ENCODE results near the gene PPT2.

The PPT2 gene

DNA sequence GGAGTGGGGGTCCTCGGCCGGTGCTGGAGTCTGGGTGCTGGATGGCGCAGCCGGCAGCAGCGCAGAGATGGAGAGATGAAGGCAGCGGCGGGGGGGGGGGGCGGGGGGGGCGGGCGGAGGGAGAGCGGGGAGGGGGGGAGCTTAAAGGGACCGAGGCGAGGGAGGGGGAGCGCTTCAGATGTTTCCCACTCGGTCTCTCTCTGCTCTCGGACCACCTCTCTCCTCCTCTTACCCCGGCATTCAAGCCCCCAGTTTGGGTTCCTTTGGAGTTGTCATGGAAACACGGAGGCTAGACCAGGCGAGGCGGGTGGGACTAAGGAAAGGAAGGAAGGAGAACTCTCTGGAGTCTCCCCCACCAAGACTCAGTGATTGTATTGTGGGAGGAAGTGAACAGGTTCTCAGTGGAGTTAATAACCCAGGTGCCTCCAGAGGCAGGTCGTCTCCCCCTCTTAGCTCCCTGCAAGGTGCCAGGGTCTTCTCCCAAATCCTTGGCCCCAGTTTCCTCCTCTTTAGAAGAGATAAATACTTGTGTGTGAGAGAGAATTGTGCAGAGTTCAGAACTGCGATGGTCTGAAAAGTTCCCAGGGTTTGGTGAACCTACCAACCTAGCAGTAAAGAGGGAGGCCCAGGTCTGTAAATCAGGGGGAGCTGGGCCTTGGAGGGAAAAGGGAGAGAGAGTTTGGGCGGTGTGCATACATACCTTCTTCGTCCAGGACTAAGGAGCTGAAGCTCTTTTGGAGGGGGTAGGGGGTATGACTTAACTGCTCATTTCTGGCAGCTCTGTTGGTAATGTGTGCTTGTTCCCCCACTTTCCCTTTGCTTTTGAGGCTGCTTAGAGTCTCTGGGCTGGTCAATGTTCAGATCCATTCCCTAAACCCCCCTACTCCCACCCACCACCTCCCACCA lies 1.8 kb upstream of the PPT2 start, which contains the start of gene PRRT1:
TSS of gene PRRT1 (minus strand) at position 77 of the 906 bp plus-strand sequence. CDS start 112 bp downstream, outside the sequence.
- peak in 15 of 51 donors; percentile 9 to 59 (median 30) for DNase-seq

DNA sequence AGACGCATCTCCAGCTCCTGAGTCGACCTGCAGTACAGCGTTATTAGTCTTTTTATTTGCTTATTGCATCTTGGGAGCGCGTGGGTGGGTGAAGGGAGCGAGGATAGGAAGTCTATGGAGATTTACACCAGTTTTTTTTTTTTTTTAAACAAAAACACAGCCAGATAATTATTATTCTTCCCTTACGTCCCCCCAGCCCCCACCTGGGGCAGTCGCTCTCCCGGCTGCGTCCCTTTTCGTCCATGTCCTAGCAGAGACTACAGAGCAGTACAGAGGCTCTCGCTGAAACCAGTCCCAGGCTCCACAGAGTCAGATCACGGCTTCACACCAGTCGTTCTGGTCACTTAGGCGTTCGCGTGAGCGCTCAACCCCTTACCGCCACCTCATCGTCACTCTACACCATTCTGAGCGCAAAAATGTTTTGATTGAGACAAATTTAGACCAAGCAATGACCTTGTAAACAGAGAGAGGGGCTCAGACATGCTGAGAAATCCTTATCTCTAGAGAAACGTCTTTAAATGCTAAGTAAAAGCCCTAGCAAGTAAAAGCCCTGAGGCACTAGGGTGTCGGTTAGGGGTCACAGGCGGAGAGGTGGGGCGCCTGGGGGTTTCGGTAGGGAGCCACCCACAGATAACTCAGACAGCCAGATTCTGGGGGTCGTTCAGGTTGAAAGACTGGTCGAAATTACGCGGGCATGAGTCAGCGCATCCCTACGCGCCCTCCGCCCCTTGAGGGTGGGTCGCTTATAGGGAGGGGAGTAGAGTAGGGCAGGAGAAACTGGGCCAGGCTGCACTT lies 975 bp upstream of the PPT2 start:
- DNase-seq: peak in 19 of 51 donors; percentile 9 to 63 (median 30)

DNA sequence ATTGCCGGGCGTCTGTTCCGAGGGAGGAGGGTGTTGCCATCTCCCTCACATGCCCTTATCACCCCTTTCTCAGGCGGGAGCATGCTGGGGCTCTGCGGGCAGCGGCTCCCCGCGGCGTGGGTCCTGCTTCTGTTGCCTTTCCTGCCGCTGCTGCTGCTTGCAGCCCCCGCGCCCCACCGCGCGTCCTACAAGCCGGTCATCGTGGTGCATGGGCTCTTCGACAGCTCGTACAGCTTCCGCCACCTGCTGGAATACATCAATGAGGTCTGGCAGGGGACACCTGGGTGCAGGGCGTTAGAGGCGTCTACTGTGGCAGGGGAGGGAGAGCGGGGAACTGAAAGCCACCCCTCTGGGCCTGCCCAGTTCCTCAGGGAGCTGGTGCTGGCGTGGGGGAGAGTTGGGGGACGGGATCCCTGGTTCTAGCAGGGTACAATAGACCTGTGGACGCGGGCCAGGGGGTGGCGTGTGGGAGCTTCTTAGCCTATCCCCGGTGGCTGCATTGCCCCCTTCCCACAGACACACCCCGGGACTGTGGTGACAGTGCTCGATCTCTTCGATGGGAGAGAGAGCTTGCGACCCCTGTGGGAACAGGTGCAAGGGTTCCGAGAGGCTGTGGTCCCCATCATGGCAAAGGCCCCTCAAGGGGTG lies 697 bp downstream of the PPT2 start:
- DNase-seq: peak in 33 of 51 donors; percentile 16 to 82 (median 55)

DNA sequence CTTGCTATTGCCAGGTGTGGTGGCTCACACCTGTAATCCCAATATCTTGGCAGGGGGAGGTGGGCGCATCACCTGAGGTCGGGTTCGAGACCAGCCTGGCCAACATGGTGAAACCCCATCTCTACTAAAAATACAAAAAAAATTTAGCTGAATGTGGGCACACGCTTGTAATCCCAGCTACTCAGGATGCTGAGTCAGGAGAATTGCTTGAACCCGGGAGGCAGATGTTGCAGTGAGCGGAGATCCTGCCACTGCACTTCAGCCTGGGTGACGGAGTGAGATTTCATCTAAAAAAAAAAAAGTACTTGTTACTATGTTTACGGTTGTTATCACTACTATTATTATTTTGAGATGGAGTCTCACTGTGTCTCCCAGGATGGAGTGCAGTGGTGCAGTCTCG lies 3.0 kb downstream of the PPT2 start:
- DNase-seq: no peak

DNA sequence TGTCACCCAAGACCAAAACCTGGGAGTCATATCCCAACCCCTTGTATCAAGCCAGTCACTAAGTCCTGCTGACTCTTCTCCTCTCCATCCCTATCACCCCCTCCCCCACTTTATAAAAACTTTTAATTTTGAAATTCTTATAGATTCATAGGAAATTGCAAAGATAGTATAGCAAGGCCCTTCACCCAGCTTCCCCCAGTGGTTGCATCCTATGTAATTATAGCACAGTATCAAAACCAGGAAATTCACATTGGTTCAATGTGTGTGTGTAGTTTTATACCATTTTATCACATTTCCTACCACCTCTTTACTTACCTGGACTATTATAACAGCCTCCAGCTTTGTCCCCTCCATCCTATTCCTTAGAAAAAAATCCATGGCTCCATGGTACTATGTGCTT lies 4.1 kb downstream of the PPT2 start:
- DNase-seq: no peak

DNA sequence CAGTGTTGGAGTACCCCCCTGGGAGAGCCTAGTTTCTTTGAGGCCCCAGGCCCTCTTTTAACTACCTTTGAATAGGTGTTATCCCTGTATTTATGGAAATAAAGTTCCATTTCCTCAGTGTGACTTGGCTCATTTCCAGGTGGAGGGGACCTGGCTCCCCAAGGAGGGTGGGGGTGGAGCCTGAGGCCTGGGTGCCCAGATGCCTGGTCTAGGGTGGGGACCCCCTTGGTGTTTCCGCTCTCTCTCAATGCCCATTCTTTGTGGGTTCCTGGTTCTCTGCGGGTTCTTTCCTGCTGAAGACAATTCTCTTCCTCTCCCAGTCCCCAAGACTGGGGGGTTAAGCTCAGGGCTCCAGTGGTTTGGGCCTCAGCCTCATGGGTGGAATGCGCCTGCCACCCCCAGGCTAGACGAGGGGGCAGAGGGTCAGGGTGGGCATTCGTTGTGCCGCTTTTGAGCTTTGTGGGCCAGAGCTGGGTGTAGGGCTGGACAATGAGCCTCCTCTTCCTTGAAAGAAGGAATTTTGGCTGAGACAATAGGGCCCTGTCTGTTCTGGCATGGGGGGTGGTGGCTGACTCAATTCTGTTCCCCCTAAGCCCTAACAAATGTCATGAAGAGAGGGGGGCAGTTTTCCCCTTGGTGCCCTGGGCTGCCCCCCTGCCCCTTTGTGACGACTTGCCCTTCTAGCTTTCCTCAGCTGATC lies 9.8 kb downstream of the PPT2 start:
- DNase-seq: peak in 3 of 51 donors; percentile 9 to 52 (median 49)

DNA sequence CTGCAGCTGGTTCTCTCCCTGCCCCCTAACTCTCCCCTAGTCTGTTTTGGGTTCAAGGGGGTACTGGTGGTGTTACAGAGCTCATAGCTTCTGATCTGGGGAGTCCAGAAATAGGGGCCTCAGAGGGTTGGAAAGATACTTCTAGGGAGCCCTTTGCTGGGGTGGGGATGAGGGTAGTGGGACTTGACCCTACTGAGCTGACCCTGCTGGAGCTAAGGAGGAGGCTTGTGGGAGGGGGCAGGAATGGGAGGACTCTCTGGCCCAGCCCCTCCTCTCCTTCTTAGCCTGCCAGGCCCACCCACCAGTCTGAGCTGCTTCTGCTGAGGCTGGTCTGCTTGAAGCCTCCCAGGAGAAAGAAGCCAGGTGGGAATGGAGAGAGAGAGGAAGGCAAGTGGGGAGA lies 10.4 kb downstream of the PPT2 start, which contains the start of gene EGFL8:
TSS of gene EGFL8 (plus strand) at position 301 of the 400 bp plus-strand sequence. CDS start 1,571 bp downstream, outside the sequence.
- no peak for DNase-seq

DNA sequence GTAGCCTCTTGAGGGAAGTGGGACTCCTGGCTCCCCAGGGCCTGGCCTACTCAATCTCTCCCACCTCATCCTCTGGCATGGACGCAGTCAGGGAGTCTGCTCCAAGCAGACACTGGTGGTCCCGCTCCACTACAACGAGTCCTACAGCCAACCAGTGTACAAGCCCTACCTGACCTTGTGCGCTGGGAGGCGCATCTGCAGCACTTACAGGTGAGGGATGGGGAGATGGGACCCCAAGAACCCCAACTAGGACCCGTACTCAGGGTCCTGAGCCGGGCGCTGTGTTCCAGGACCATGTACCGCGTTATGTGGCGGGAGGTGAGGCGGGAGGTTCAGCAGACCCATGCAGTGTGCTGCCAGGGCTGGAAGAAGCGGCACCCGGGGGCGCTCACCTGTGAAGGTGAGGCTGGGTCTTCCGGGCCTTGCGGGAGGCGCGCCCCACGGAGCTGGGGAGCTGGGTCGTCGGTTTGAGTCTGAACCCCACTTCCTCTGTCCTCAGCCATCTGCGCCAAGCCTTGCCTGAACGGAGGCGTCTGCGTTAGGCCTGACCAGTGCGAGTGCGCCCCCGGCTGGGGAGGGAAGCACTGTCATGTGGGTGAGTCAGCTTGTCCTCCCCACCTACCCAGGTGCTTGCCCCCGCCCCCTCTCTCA lies 12.6 kb downstream of the PPT2 start:
- DNase-seq: no peak

DNA sequence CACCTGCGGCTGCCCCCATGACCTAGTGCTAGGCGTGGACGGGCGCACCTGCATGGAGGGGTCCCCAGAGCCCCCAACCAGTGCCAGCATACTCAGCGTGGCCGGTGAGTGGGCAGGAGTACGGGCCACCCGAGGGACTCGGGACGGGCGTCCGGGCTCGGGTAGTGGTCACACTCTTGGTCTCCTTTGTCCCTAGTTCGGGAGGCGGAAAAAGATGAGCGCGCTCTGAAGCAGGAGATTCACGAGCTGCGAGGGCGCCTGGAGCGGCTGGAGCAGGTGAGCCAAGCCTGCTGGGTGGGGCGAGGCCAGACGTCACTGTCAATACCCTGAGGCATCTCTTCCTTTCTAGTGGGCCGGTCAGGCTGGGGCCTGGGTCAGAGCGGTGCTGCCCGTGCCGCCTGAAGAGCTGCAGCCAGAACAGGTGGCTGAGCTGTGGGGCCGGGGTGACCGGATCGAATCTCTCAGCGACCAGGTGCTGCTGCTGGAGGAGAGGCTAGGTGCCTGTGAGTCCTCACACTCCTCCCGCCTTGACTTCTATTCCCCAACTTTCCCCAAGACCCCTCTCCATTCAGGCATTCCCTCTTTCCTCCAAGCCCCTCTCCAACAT lies 13.3 kb downstream of the PPT2 start:
- no peak for DNase-seq

DNA sequence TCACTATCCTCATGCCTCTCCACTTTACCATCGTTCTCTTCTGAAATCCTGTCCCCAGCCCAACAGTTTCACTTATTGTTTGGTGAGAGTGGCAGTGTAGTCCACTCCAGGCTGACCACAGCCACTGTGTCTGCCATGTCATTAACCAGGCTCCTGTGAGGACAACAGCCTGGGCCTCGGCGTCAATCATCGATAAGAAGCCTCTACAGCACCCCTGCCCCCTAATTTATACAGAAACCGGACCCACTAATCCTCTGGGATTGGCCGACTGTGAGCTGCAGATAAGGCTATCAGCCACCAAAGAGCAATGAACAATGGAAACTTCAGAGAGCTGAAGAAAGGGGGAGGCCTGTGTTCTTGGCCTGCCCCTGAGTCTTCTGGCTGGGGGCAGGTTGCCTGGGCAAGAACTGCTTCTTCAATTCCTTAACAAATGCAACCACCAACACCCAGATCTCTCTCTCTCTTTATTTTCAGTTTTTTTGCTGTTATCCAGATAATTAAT lies 13.9 kb downstream of the PPT2 start:
- no peak for DNase-seq

DNA sequence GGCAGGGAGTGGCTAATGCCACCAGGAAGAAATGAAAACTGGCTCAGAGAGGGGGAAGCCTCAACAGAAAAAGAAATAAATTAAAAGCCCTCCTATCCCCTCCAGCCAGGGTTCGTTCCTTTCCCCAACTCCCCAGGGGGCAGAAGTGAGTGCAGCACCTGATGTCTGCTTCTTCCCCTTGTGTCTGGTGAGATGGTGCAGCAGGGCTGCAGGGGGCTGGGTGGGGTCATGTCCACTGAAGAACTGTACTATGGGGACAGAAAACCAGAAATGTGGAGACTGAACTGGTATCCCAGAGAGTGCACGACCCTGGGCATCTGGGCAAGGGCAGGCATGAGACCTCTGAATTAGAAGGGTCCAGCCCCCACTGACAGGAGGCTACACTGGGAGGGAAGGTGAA lies 14.4 kb downstream of the PPT2 start:
- DNase-seq: no peak

DNA sequence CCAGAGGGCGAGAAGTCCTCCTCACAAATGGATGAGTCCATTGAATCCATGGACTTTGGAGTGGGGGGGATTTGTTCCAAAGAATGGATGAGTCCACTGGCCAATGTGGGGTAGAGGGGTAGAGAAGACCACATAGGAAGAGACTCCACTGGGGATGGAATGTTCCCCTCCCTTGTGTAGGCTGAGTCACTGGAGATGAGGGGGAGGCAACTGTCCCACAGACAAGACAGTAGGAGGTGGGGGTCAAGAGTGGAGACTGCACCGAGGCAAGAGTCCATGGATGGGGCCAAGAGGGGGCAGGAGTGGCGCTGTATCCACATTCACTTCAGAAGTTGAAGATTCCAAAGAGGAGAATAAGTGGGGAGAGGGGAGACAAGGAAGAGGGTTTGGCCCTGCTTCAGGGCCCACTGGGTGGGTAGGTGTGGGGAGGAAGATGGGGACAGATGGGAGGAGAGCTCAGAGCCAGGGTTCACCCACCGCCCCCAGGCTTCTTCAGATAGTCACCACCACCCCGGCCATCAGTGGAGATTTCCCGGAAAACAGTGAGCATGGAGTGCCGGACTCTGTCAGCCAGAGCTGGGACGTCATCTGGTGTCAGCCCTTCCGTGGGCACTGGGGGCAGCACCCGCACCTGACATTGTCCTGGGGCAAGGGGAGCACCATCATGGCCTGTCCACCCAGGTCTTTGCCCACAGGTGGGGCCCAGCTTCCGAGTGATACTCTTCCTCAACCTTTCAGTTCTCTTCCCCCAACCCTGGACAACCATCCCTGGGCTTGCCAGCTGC lies 15.1 kb downstream of the PPT2 start:
- no peak for DNase-seq

DNA sequence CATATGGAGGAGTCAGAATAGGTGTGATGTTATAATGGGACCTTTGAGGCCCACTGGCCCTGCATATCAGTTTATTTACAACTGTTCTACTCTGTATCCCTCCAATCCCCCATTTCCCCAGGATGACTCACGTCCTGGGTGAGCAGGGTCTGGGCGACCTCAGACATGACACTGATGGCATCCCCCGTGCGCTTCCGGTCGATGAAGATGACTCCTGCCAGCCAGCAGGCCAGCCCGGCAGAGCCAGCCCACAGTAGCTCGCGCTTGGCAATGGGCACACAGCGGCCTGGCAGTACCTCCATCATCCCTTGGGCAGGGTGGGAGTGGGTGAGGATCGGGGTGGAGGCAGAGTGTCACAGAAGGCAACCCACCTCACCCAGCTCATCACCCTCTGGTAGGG lies 16.4 kb downstream of the PPT2 start:
- no peak for DNase-seq

DNA sequence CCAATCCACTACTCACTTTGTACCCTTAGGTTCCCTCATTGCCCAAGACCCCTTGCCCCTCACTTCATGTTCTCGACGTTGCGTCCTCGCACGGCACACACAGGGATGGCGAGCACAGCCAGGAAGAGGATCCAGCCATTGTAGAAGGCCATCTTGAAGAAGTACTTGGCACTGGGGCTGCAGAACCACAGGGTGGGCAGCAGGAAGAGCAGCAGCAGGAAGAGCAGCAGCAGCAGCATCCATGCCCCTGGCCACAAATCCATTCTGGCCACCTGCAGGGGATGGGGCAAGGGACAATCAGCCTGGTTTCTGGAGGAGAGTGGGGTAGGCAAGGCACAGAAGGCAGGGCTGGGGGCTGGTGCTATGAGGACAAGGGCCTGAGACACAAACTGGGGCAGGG lies 17.3 kb downstream of the PPT2 start:
- no peak for DNase-seq

DNA sequence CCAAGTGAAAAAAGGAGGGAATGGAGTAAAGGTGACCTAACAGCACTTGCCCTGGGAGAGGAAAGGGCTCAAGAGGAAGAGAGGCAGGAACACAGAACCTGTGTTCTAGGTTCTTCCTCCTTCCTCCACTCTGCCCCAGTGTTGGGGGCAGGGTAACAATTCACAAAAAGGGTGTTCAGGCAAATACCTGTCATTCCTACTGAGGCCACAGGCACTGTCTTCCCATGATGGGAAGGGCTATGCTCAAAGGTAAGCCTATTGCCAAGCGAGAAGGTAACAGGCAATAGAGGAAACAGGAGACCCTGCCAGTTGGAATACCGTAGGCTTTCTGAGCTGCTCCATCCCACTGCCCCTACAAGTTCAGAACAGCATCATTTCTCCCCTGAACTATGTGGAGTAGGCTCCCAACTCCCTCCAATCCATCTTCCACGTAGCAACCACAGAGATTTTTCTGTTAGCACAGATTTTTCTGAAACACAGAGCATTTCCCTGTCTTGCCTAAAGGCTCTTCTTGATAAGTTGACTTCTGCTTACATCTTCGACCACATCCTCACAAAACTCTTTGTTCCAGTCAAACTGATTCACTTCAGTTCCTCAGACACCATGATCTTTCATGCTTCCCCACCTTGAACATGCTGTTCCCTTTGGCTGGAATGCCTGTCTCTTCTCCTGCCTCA lies 19.2 kb downstream of the PPT2 start:
- DNase-seq: no peak

DNA sequence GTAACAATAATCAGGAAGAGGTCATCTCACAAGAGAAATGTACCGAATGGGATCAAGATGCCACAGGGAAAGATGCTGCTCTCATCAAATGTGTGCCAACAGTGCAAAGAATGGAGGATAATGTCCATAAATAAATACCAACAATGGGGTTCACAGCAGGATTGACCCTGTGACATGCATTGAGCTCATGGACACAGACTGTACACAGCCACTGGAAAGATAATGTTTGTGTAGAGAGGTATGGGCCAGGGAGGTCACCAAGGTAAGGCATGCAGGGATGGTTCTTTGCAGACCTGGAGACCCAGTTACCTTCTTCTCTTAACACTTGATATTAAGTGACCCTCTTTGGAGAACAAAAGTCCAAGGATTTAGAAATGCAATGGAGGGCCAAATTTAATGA lies 20.5 kb downstream of the PPT2 start:
- DNase-seq: no peak

DNA sequence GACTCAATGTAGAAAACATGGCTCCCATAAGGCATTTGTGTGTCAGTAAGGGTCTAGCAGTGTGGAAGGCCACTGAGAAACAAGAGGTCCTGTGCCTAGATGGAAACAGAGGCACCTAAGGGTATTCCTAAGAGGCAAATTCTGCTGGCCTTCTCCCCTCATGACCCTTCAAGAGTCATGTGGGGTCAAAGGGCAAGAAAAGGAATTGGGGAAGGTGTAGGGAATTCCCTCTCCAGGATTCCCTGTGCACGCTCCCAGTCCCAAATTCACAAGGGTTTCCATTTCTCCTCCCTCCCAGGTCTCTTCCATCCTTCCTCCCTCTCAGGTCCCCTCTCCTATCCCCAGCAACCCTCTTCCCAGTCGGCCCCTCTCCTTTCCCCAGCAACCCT lies 21.4 kb downstream of the PPT2 start:
- DNase-seq: no peak

DNA sequence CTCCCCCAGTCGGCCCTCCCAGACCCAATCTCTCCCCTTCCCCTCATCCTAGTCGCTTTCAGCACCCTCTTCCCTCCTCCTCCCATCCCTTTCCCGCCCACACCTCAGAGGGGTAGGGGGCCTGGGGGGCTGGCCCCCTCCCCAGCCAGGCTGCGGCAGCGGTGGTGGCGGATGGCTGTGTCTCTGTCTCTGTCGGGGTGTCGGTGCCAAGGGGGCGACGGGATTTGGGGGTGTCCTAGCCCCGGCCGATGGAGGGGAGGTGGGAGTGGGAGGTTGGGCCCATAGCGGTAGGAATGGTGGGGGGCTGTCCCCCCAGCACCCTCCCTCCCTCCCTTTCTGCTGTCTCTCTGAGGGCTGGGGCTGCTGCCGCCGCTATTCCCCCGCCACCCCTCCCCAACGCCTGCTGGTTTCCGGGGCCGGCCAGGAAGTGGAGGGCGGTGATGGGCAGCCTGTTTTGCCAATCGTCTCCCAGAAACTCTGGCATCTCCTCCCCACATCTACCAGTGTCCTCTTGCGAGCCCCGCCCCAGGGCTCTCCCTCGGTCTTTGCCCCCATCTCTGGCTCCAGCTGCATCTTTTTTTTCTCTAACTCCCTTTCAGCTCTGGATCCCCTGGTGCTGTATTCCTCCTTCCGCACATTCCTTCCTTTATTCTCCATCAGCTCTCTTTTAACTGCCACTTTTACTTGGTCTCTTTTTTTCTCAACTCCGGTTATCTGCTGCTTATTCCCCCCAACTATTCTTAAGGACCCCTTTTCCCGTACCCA lies 22.0 kb downstream of the PPT2 start, which contains the start of gene AGPAT1:
TSS of gene AGPAT1 (minus strand) at position 374 of the 765 bp plus-strand sequence. CDS start 4,588 bp downstream, outside the sequence.
- DNase-seq: peak in 50 of 51 donors; percentile 58 to 98 (median 95)
